ENCODE measurements around the gene NOS1AP.

Gene NOS1AP

GRCh38 chr1:162191396-162192305, 122.2 kb downstream of the NOS1AP start:
- TF ChIP-seq CTCF (IDR thresholded peaks at IDR 0.05; ENCODE audit: low read depth, low read length), result no peak
- Histone ChIP-seq H3K4me3 (ENCODE audit: low read depth, low read length) (no peak overlapping the region), H3K27ac (peak overlapping the region; percentile 91), H3K36me3 (no peaks in the 10 kb centered on the region), H3K9me3 (ENCODE audit: severe bottlenecking) (no peaks in the 10 kb centered on the region), H3K27me3 (ENCODE audit: insufficient read depth, low read depth, severe bottlenecking) (no peaks in the 10 kb centered on the region)
- no peak for DNase-seq

GRCh38 chr1:162192306-162192678, 122.8 kb downstream of the NOS1AP start:
- TF ChIP-seq CTCF (IDR thresholded peaks at IDR 0.05; ENCODE audit: low read depth, low read length), result no peak
- H3K27me3 ChIP-seq (ENCODE audit: insufficient read depth, low read depth, severe bottlenecking), result no peaks in the 10 kb centered on the region
- no peaks in the 10 kb centered on the region for H3K36me3 ChIP-seq
- H3K27ac ChIP-seq, result peak overlapping the region; percentile 91
- no peak overlapping the region for H3K4me3 ChIP-seq (ENCODE audit: low read depth, low read length)
- DNase-seq, result no peak
- no peaks in the 10 kb centered on the region for H3K9me3 ChIP-seq (ENCODE audit: severe bottlenecking)

- Histone ChIP-seq H3K4me3 (ENCODE audit: low read depth, low read length) (no peak overlapping the region), H3K9me3 (ENCODE audit: severe bottlenecking) (no peaks in the 10 kb centered on the region), H3K36me3 (no peaks in the 10 kb centered on the region), H3K27ac (peak overlapping the region; percentile 91), H3K27me3 (ENCODE audit: insufficient read depth, low read depth, severe bottlenecking) (no peaks in the 10 kb centered on the region)
- TF ChIP-seq CTCF (IDR thresholded peaks at IDR 0.05; ENCODE audit: low read depth, low read length), result no peak
- no peak for DNase-seq
Observed at GRCh38 chr1:162192763-162193162, 123.3 kb downstream of the NOS1AP start.

GRCh38 chr1:162193221-162193620, 123.7 kb downstream of the NOS1AP start:
- Histone ChIP-seq H3K4me3 (ENCODE audit: low read depth, low read length) (peak overlapping the region; percentile 16), H3K36me3 (no peaks in the 10 kb centered on the region), H3K27ac (peak overlapping the region; percentile 91), H3K9me3 (ENCODE audit: severe bottlenecking) (no peaks in the 10 kb centered on the region), H3K27me3 (ENCODE audit: insufficient read depth, low read depth, severe bottlenecking) (no peaks in the 10 kb centered on the region)
- peak; percentile 94 for DNase-seq
- no peak for TF ChIP-seq CTCF (IDR thresholded peaks at IDR 0.05; ENCODE audit: low read depth, low read length)

- peak; percentile 96 for DNase-seq
- H3K27me3 ChIP-seq (ENCODE audit: insufficient read depth, low read depth, severe bottlenecking), result no peaks in the 10 kb centered on the region
Observed at GRCh38 chr1:162193815-162194214, 124.3 kb downstream of the NOS1AP start.

More at GRCh38 chr1:162193815-162194214, 124.3 kb downstream of the NOS1AP start:
- Histone ChIP-seq H3K9me3 (ENCODE audit: severe bottlenecking) (no peaks in the 10 kb centered on the region), H3K27ac (peak overlapping the region; percentile 91), H3K36me3 (no peaks in the 10 kb centered on the region), H3K4me3 (ENCODE audit: low read depth, low read length) (peak overlapping the region; percentile 27)
- no peak for TF ChIP-seq CTCF (IDR thresholded peaks at IDR 0.05; ENCODE audit: low read depth, low read length)
